Tongue (tissue), 2 donors: ENCODE measurements around the gene SETD1A. TPM values are rescaled to one million over a fixed set of nuclear protein-coding genes. Genes with fewer than 3 reads are reported as not detected.

Experiments
- DNase-seq: peaks from one replicate; pipeline ENCODE4 v3.0.0-alpha.2; 2015
- total RNA-seq: library from RNA; depleted of rRNA; stranded (reverse); fragments of >200 nt; gene quantifications from one replicate; pipeline ENCODE4 v1.2.3, GENCODE V29; 2014

Gene SETD1A
- 4.6 TPM for total RNA-seq

DNA sequence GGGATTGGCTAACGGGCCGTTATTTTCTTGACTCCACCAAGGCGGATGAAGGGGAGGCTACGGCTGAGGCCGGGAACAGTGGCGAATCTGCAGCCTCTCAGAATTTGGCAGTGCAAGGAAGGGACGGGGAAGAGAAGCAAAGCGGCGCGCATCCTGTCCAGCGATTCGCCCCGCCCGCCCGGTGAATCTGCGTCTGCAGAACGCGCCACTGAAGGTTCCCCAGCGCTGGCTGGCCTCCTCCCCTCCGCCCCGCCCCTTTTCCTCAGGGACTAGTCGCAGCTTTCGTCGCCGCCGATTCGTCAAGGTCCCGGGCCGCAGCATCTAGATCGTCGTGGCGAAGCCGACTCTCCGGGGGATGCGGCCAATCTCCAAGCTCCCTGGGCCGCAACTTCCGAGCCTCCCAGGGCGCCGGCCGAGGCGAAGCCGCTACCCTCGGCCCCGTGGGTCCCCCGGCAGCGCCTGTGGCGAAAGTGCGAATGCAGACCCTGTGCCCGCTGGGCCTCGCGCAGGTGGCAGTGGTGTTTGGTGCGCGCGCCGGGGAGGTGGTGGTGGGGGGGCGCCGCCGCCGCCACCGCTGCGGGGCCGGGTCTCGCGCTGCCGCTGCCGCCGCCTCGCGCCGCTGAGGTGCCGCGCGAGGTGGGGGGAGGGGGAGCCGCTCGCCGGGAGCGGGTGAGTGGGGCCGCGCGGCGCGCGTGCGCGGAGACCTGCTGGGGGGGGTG is at the start of gene SETD1A:
Gene SETD1A (plus strand): TSS at position 299 of the 719 bp plus-strand sequence. CDS start 978 bp downstream, outside the sequence.
- DNase-seq, result peak; percentile 98

DNA sequence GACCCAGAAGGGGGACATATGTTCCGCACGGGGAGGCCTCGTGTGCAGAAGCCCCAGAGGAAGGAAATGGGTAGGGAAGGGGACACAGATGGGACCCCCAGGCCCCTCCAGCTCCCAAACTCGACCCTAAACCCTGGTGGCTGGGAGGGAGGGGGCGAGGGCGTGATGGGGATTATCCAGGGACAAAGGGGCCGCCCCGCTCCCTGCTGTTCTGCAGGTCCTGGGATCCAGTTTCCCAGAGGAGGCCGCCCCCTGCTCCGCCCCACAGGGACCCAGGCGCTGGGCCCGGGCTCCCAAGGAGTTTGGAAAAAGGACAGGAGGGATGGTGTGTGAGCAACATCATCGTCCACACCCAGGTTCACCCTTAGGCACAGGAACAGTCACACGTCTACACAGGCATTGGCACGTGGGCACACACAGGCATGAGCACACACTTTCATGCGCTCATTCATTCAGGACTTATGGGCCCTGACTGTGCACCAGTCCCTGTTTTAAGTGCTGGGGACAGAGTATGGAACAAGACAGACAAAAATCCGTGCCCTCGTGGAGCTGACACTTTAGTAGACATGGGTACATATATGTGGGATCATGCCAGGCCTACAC is 47.0 kb upstream of the SETD1A start:
- DNase-seq, result no peak

DNA sequence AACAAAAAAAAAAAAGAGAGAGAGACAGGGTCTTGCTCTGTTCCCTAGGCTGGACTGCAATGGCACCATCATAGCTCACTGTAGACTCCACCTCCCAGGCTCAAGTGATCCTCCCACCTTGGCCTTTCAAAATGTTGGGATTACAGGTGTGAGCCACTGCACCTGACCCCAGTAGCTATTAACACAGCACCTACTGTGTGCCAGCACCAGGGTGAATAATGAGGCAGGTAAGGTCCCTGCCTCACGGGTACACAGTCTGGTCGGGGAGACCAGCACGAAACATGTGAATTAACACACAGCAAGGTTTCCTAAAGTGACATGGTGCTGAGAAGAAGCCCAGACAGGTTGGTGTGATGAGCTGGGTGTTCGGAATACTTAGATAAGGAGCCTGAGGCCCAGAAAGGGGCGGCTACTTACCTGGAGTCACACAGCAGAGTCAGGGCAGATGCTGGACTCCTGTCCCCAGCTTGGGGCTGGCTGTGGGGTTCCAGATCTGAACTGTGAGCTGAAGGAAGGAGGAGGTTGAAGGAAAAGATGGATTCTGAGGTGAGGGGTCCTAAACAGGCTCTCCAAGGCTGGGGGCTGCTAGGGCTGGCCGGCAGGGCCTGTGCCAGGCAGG is 44.7 kb upstream of the SETD1A start:
- DNase-seq, result no peak

DNA sequence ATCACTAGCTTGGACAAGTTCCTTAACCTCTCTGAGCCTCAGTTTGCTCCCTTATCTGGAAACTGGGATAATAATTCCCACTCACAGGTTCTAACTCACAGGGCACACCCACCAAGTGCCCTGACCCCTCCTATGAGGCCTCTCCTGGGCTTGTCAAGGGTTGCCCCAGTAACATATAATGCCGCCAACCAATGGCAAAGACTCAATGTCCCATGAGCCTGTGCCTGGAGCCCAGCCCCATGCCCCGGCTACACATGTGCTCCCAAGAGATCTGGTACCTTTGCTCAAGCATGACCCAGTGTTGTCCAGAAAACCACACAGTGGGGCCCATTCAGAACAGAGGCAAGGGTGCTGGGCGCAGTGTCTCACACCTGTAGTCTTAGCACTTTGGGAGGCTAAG is 42.7 kb upstream of the SETD1A start:
- no peak for DNase-seq

DNA sequence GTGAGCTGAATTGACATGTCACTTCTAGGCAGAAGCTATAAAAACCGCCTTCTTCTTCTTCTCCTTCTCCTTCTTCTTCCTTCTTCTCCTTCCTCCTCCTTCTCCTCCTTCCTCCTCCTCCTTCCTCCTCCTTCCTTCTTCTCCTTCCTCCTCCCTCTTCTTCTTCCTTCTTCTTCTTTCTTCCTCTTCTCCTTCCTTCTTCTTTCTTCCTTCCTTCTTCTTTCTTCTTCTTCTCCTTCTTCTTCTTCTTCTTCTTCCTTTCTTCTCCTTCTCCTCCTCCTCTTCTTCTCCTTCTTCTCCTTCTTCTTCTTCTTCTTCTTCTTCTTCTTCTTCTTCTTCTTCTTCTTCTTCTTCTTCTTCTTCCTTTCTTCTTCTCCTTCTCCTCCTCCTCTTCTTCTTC is 38.9 kb upstream of the SETD1A start:
- no peak for DNase-seq

DNA sequence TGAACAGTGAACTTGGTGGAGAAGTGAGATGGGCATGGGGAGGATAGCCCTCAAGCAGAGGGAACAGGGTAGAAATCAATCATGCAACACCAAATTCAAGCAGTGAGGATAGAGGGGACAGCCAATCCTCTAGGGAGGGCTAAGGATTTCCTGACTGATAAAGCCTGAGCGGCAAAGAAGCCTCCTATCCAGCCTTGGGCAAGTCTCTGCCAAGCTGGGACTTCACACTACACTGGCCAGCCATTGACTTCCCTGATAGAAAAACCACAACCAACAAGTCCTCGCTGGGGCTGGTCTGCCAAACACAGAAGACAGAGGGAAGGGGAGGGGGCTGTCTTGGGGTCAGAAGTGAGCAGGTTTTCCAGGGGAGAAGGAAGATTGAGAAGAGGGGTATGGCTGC is 36.7 kb upstream of the SETD1A start:
- DNase-seq, result no peak

DNA sequence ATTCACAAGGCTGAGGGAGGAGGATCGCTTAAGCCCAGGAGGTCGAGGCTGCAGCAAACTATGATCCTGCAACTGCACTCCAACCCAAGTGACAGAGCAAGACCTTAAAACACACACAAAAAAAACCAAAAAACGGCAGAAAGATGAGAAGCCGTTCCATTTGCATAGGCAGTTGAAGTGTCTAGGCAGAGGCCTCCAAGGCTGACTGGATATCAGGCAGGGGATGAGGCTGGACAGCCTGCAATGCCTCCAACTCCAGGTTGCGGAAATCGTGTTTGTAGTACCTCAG is 36.2 kb upstream of the SETD1A start:
- no peak for DNase-seq

DNA sequence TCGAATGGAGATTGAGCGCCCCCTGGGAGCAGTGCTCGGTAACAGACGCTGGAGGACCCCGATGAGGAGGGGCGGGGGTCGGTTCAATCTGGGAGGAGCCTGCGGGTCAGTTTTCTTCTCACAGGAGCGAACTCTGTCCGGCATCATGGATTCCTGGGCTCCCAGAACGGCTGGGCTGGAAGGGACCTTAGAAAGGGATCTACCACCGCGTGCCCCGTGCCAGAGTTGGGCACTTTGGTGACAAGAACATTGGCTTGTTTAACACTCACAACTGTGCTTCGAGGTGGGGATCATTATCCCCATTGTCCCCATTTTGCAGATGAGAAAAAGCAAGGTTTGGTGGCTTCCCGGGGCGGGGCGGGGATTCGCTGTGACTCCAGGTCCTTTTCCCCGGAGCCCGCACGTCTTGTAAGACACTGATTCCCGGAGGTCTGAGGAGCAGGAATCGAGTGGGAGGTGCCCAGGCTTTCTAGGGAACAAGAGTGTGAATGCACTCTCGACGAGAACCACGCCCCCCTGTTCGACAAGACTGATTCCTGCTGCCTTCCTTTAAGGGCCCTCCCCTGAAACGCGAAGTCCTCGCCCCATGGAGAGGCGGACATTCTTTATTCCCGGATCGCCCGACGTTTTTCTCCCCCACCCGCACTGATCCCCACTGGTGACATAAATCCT is 35.7 kb upstream of the SETD1A start:
- DNase-seq, result peak; percentile 98

DNA sequence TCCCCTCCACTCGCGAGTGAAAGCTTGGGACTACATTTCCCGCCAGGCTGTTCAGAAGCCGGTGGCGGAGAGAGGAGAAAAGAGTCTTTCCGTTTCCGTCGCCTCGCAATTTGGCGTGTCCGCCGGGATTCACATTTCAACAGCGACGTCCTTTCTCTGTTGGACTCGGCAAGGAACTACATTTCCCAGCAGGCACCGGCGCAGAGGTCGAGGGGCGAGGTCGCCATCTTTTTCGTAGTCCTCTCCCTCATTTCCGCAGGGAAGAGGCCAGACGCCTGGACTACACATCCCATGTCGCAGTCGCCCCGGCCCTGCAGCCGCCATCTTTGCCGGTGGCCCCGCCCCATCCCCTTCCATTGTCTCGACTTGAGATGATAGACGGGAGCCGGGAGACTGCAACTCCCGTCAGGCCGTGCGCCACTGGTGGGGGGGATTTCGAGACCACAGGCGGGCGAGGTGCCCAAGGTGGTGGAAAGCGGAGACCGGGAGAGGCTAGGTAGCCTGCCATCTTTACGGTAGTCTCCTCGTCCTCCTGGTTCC is 35.1 kb upstream of the SETD1A start:
- peak; percentile 100 for DNase-seq

DNA sequence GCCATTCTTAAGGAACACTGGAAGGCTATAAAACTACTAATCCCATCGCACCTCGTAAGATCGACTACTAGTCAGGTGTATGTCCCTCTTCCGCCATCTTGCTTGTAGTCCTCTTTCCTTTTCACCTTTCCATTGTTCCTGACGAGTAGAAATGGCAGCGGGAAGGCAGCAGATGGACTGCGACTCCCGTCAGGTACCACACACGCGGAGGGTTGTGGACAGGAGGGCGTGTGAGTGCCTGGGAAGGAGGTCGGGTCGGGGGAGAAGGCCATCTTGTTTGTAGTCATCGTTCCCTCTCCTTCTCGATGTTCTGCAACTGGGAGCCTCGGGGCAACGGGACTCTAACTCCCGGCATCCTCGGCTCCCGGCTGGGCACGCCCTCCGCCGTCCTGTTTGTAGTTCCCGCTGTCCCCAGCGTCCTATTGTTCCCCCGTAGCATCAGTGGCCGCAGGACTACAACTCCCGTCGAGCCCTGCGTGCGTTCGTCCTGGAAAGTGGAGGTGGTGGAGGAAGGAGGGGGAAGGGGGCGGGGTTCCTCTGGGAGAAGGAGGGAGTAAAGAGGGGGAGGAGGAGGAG is 34.5 kb upstream of the SETD1A start:
- peak; percentile 100 for DNase-seq

DNA sequence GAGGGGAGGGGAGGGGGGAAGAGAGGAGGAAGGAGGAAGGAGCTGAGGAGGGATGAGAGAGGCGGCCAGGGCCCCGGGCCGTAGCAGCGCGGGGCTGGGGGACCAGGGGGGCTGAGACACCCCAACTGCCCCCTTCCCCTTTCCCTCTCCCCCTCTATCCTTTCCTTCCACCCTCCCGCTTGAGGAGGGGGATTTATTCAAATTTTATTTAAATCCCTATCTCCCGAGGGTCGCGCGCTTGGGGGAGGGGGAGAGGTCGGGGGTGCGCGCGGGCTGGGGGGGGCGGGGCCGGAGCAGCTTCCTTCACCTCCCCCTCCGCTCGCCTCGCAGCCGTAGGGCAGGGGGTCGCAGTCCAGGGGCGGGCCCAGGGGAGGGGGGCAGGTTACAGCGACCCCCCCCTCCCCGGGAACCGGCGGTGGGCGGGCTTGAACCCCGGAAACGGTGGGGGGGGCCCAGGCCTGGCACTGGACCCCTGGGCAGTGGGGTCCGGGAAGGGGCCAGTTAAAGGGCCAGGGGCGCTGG is 33.9 kb upstream of the SETD1A start, which contains the start of gene FBXL19:
Gene FBXL19 (plus strand): TSS at position 19 of the 522 bp plus-strand sequence. CDS start 2,183 bp downstream, outside the sequence.
- no peak for DNase-seq

DNA sequence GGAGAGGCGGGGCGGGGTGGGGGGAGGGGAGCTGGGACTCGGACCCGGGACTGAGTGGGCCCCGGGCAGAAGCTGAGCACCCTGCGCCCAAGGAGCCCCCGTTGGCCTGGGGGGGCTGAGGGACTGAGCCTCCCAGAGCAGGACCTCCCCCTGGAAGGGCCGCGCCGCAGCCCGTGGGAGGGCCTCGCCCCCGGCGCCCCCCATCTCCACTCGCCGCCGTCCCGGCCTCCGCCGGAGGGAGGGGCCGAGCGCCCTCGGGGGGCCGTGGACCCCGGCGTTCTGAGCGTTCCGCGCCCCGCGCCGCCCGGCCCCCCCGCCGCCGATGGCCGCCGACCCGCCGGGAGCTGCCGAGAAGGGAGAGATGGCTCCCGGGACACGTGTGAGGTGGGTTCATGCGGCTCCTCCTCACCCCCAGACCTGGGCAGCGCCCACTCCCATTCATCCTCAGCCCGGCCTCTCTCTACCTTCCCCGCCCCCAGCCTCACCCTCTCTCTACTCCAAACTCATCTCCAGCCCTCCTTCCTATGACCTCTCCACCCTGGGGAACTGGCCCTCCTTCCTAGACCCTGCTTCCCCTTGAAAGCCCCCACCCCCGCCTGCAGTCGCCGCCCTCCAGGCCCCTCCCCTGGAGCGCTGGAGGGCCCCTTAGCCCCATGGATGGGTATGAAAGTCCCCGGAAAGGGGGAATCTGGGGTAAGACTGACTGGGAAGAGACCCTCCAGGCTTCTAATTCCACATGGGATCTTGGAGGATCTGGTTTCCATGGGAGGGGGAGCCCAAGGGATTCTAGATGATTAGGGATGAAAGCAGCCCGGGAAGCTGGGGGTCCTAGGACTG is 33.3 kb upstream of the SETD1A start:
- no peak for DNase-seq

DNA sequence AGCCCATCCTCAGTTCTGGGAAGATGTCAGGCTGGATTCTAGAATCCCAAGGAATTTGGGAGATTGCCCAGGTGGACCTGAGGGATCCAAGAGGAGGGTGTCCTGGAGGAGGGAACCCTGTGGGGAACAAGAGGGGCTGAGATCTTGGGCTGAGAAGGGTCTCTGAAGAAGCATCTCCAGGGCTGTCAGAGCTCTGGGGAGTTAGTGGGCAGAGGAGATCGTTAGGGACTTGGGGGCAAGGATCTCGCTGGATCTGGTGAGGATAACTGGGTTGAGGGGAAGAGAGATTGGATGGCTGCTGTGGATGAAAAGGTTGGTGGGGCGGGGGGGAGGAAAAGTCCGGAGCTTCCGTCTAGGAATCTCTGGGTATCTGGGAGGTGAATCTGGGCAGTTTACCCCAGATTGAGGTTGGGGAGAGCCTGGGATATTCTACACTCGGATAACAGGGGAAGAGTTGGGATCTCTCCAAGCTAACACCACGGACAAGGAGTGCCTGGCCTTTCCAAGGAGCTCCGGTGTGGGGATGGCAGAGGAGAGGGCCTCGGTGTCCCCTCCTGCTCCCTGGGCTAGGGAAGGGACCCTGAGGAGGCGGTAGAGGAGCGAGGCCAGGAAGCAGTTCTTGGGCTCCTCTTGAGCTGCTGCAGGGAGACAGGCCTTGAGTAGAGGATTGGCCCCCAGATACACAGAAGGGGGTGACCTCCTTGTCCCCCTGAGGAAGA is 32.5 kb upstream of the SETD1A start:
- DNase-seq, result no peak

DNA sequence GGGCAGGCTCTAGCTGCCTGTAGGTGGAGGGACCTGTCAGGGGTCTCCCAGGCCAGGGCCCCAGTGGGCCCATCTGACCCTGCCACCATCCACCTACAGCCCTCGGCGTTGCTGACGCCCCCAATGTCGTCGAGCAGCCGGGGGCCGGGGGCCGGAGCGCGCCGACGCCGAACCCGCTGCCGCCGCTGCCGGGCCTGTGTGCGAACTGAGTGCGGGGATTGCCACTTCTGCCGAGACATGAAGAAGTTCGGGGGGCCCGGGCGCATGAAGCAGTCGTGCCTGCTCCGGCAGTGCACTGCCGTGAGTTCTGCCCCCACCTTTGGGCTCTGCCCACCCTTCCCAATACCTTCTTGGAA is 31.9 kb upstream of the SETD1A start:
- no peak for DNase-seq

DNA sequence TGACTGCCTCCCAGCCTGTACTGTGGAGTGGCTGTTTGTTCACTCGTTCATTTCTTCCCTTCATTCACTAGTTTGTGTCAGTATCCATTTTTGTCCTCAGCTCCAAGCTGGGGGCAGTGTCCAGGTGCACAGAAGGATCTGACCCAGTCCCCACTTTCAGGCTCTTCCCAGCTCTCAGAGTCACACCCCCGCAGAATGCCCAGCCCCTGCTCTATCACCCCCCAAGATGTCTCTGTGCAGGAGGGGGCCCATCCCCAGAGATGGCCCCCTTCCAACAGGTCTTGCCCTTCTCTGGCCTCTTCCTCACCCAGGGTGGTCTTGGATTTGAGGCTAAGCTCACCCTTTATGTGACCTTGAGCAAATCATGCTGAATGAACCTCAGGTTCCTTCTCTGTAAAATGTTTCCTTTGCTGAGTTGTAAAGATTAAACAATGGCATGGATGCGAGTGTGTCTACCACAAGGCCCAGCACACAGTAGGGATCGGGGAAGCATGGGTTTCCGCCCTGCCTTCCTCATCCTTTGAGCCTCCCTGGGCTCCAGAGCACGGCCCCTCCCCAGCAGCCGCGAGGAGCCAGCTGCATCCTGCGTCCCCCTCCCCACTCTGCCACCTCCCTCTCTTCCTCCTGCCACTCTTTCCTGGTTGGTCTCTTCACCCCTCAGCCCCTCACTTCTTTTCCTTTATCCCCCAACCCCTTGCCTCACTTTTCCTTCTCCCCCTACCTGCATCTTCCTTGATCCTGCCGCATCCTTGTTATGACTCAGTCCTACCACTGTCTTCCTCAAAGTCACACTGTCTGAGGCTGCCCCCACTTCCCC is 31.4 kb upstream of the SETD1A start:
- no peak for DNase-seq

DNA sequence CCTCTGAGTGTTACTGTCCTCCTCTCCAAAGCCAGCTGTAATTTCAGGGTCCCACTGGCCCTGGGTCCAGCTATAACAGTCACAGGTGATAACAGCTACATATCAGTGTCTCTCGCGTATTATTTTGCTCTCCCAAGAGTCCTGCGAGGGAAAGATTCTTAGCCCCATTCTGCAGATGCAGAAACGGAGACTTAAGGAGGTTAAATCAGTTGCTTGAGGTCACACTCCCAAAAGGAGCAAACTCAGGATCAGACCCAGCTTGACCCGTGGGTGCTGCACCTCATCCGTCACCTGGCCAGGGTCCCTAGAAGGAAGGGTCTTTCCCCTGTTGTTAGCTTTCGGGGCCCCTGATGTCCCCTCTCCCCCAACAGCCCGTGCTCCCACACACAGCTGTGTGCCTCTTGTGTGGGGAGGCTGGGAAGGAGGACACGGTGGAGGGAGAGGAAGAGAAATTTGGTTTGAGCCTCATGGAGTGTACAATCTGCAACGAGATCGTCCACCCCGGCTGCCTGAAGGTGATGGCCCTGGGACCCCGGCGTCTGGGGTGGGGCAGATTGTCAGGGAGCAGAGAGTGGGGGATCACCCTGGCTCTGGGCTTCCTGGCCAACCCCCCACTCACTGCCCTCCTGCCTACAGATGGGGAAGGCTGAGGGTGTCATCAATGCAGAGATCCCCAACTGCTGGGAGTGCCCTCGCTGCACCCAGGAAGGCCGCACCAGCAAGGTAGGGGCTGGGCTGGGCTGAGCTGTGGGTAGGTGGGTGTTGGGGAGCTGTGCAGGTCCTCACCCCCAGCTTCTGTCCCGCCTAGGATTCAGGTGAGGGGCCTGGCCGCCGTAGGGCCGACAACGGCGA is 30.4 kb upstream of the SETD1A start:
- no peak for DNase-seq

DNA sequence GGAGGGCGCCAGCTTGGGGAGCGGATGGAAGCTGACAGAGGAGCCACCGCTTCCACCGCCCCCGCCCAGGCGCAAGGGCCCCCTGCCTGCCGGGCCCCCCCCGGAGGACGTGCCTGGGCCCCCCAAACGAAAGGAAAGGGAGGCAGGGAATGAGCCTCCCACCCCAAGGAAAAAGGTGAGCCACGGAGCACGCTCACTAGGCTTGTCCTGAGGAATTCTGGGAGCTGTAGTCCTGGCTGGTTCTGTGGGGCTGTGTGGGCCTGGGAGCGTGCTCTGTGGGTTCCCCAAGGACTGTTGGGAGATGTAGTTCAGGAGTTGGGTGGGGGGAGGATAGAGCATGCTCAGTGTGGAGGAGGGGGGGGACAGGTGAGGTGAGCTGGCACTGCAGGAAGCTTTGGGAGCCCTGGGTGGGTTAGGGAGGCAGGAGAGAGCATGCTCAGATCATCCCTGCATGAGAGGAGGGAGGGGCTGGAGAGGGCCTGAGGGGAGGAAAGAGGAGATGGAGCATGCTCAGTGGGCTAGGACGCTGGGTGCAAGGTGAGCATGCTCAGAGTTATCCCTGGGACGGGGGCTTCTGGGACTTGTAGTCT is 29.7 kb upstream of the SETD1A start:
- DNase-seq, result peak; percentile 89

DNA sequence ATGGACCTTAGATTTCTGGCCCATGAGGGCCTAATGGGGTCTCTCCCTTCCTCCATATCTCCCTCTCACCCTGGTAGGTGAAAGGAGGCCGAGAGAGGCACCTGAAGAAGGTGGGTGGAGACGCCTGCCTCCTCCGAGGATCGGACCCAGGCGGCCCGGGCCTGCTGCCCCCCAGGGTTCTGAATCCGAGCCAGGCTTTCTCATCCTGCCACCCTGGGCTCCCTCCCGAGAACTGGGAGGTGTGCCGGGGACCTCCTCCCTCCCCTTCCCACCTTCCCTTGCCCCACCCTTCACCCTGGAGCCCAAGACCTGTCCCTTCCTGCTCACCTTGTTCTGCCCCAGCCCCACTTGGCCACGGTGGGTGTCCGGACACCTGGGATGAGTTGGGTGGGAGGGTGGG is 29.2 kb upstream of the SETD1A start:
- DNase-seq, result no peak

DNA sequence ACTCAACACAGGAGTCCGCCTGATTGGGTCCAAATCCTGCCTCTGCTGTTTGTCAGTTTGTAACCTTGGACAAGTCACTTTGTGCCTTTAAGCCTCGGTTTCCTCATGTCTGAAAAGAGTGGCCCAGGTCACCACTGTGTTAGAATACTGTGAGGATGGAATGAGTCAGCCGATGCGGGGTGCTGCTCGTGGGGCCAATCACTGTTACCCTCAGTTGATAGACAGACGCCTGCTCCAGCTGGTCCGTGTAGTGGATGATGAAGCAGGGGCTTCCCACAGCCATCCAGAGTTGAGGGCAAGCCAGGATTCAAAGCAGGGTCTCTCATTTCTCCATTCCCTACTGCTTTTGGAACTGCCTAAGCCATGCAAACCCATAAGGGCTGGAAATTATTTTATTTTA is 28.4 kb upstream of the SETD1A start:
- DNase-seq, result no peak
